Measurements from ENCODE around the gene AIPL1. TPM values are rescaled to one million over a fixed set of nuclear protein-coding genes. Genes with fewer than 3 reads are reported as not detected.

Gene AIPL1
- total and polyA plus RNA-seq, 10 of the 15 experiments (the other 5 are each of a cell fraction or from before 2014, with no cell fraction given): not detected

GRCh38 chr17:6392609-6393350, 42.1 kb downstream of the AIPL1 start:
- POLR2A ChIA-PET: no interaction called here
- Histone ChIP-seq H4K20me1 (ENCODE audit: control insufficient read depth, insufficient read depth) (no peaks in the 10 kb centered on the region), H3K27me3 (replicated peaks in 1 of 2; ENCODE audit: control insufficient read depth in 2 of 2, insufficient read depth in 2 of 2, low read length in 1 of 2) (no peaks in the 10 kb centered on the region), H3K4me2 (ENCODE audit: control insufficient read depth, insufficient read depth) (no peak overlapping the region), H3K4me3 (no peak overlapping the region), H3K9ac (ENCODE audit: control insufficient read depth, insufficient read depth, low read length) (no peak overlapping the region), H3K9me3 (replicated peaks; ENCODE audit: control insufficient read depth, insufficient read depth, low read length) (no peaks in the 10 kb centered on the region), H3K36me3 (ENCODE audit: control insufficient read depth in 2 of 2, insufficient read depth in 2 of 2, low read length in 1 of 2) (no peaks in the 10 kb centered on the region), H2AFZ (ENCODE audit: control insufficient read depth, low read depth, low read length) (no peak overlapping the region), H3K27ac (ENCODE audit: control insufficient read depth, insufficient read depth) (no peak overlapping the region), H3K4me1 (ENCODE audit: control insufficient read depth, insufficient read depth, low read length) (no peaks in the 10 kb centered on the region), H3K79me2 (ENCODE audit: control insufficient read depth, insufficient read depth, low read length) (no peaks in the 10 kb centered on the region)
- ATAC-seq: no peak
- SMC1A ChIA-PET (ENCODE audit: uncharacterized antibody, unreplicated experiment): no interaction called here
- BruUV-seq (replicated peaks): no TSS peak
- RAD21 ChIA-PET (ENCODE audit: unreplicated experiment): no interaction called here
- WGBS (ENCODE audit: insufficient coverage, insufficient replicate concordance, low lambda C conversion rate, missing lambda C conversion rate): 36% methylated on average over 13 of the region's 13 CpGs
- CTCF ChIA-PET: no interaction called here
- in situ Hi-C loops (cut with MboI) (no loop called here), intact Hi-C loops (cut with micrococcal nuclease; ENCODE audit: unreplicated experiment) (no loop called here)
- DNase-seq (ENCODE audit: low read depth, low spot score): no peak
- no peak for FAIRE-seq
- TF ChIP-seq IRF3 (IDR thresholded peaks at IDR 0.05) (no peak), REST (IDR thresholded peaks at IDR 0.05; ENCODE audit: low read depth, low read length) (no peak), DPF2 (IDR thresholded peaks at IDR 0.05) (no peak), ATF7 (IDR thresholded peaks at IDR 0.05; ENCODE audit: low read depth) (no peak), EP300 (IDR thresholded peaks at IDR 0.05; ENCODE audit: borderline replicate concordance in 1 of 2, control insufficient read depth in 1 of 2, low read depth in 2 of 2, low read length in 2 of 2) (no peak), TAF1 (IDR thresholded peaks at IDR 0.05; ENCODE audit: borderline replicate concordance, low read depth, low read length) (no peak), SRF (IDR thresholded peaks at IDR 0.05; ENCODE audit: low read depth in 2 of 2, low read length in 2 of 2) (no peak), BACH1 (IDR thresholded peaks at IDR 0.05; ENCODE audit: borderline replicate concordance) (no peak), EZH2 (IDR thresholded peaks at IDR 0.05; ENCODE audit: borderline replicate concordance, control insufficient read depth, low read depth, low read length) (no peak), RAD51 (IDR thresholded peaks at IDR 0.05) (no peak)
